SU-DHL-6 (cell line): Measurements from ENCODE around the gene GNAT3.

Source experiments
- H2AFZ ChIP-seq: fragments of 200-600 bp; sonication (generic); 2 replicates; pipeline ENCODE4 v1.6.1; 2014; ENCODE audit warnings: low read depth, mild to moderate bottlenecking, moderate library complexity, mixed read lengths, antibody characterized with exemption, low read length; ENCODE audit not compliant: severe bottlenecking
- H3F3A ChIP-seq: fragments of 200-600 bp; shearing (Covaris generic); 2 replicates; pipeline ENCODE4 v1.6.0; 2016; ENCODE audit warnings: antibody characterized with exemption, mild to moderate bottlenecking; ENCODE audit not compliant: insufficient read depth
- H3K27ac ChIP-seq: fragments of 200-600 bp; sonication (generic); 2 replicates; pipeline ENCODE4 v1.5.1; 2016; ENCODE audit warnings: low read depth, mild to moderate bottlenecking, low read length, moderate library complexity, mixed read lengths
- H3K27me3 ChIP-seq: fragments of 200-600 bp; sonication (generic), shearing (Covaris generic); 2 replicates; pipeline ENCODE4 v1.6.0; 2014; ENCODE audit warnings: mild to moderate bottlenecking, low read length
- H3K36me3 ChIP-seq: fragments of 200-600 bp; sonication (generic); 2 replicates; pipeline ENCODE4 v1.6.1; 2014; ENCODE audit warnings: mild to moderate bottlenecking, low read length, mixed read lengths
- H3K4me2 ChIP-seq: fragments of 300-600, 200-600 bp; shearing (Covaris generic), sonication (generic); 2 replicates; pipeline ENCODE4 v1.6.0; 2014; ENCODE audit warnings: low read length, low read depth, mild to moderate bottlenecking; ENCODE audit not compliant: poor library complexity, severe bottlenecking
- H3K4me3 ChIP-seq: fragments of 200-600 bp; sonication (generic); 2 replicates; pipeline ENCODE4 v1.5.1; 2014; ENCODE audit warnings: antibody characterized with exemption, low read length, mild to moderate bottlenecking, mixed read lengths; ENCODE audit not compliant: insufficient read depth, poor library complexity, severe bottlenecking
- H3K79me2 ChIP-seq: fragments of 200-600 bp; sonication (generic); 2 replicates; pipeline ENCODE4 v1.6.1; 2014; ENCODE audit warnings: mild to moderate bottlenecking, low read length, moderate library complexity; ENCODE audit not compliant: insufficient read depth
- H3K9ac ChIP-seq: fragments of 200-600 bp; sonication (generic); 2 replicates; pipeline ENCODE4 v1.7.0; 2014; ENCODE audit warnings: mild to moderate bottlenecking, low read length
- H3K9me2 ChIP-seq: fragments of 200-600 bp; sonication (generic); replicated peaks from 2 replicates; pipeline ENCODE4 v1.6.1; 2014; ENCODE audit warnings: low read length; ENCODE audit not compliant: insufficient read depth
- H3K9me3 ChIP-seq: fragments of 200-600 bp; sonication (generic); 2 replicates; pipeline ENCODE4 v1.6.1; 2014; ENCODE audit warnings: low read length, mixed read lengths; ENCODE audit not compliant: insufficient read depth
- H4K20me1 ChIP-seq: fragments of 200-600 bp; sonication (generic); 2 replicates; pipeline ENCODE4 v1.6.1; 2014; ENCODE audit warnings: low read depth, mild to moderate bottlenecking, antibody characterized with exemption, low read length, moderate library complexity, mixed read lengths
- EZH2phosphoT487 ChIP-seq: fragments of 200-600 bp; sonication (generic), shearing (Covaris generic); conservative IDR thresholded peaks from 2 replicates; pipeline ENCODE4 v1.6.1; 2018; ENCODE audit warnings: mild to moderate bottlenecking, antibody characterized with exemption, low read length, moderate library complexity, mixed read lengths
- TF ChIP-seq, protein P1 (sequence below): fragments of 200-600 bp; sonication (generic); IDR thresholded peaks from one replicate; pipeline ENCODE4 v1.5.1; 2017; ENCODE audit warnings: antibody characterized with exemption, mild to moderate bottlenecking, low read length, moderate library complexity; ENCODE audit not compliant: insufficient read depth, poor library complexity, severe bottlenecking

The GNAT3 gene

DNA sequence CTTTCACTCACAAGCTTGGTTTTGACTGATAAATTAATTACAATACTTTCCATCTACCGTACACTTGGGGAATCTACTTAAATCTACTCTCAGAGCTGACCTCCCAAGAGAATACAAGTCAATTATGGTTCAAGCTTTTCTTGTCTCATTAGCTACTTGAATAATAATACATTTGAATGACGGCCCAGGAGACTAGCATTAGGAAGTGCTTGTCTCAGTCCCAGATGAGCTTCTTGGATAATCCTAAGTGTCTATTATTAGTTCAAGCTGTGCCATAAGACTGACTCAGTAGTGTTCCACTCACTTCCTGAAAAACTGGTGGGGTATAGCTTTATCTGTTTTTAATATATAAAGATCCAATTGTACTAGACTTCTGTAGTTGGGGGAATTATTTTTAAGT, 100.2 kb downstream of the GNAT3 start:
- Histone ChIP-seq H3K27me3 (no peaks in the 10 kb centered on the region), H2AFZ (no peak overlapping the region), H3K9me3 (no peaks in the 10 kb centered on the region), H3K36me3 (no peaks in the 10 kb centered on the region), H3K9me2 (no peaks in the 10 kb centered on the region), H3K79me2 (no peaks in the 10 kb centered on the region), H3K4me3 (no peak overlapping the region), H3K9ac (no peak overlapping the region), H3F3A (no peaks in the 10 kb centered on the region), H3K4me2 (no peak overlapping the region), H4K20me1 (no peaks in the 10 kb centered on the region), H3K27ac (no peak overlapping the region)
- TF ChIP-seq, protein P1, sequence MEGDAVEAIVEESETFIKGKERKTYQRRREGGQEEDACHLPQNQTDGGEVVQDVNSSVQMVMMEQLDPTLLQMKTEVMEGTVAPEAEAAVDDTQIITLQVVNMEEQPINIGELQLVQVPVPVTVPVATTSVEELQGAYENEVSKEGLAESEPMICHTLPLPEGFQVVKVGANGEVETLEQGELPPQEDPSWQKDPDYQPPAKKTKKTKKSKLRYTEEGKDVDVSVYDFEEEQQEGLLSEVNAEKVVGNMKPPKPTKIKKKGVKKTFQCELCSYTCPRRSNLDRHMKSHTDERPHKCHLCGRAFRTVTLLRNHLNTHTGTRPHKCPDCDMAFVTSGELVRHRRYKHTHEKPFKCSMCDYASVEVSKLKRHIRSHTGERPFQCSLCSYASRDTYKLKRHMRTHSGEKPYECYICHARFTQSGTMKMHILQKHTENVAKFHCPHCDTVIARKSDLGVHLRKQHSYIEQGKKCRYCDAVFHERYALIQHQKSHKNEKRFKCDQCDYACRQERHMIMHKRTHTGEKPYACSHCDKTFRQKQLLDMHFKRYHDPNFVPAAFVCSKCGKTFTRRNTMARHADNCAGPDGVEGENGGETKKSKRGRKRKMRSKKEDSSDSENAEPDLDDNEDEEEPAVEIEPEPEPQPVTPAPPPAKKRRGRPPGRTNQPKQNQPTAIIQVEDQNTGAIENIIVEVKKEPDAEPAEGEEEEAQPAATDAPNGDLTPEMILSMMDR, result no peak
- no peak for TF ChIP-seq EZH2phosphoT487

DNA sequence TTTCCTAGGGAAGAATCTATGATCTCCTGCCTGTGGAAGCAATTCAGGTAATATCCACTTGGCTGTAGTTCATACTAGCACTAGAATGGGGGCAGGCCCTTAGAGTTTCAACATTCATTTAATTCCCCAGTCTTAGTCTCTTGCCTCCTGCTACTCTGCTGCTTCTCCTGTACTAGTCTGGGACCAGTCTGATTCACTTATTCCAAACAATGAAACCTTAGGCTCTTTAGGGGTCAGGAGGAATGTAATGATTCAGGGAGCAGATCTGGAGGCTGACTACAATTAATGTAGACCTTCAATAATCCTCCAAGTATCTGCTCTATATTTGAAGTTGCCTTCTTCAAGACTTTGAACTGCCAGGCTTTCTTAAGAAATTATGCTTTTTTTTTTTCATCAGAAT, 101.8 kb downstream of the GNAT3 start:
- Histone ChIP-seq H3K27ac (no peak overlapping the region), H3K9me3 (no peaks in the 10 kb centered on the region; the same call in 1 of the 2 replicates), H3K9ac (no peak overlapping the region), H2AFZ (no peak overlapping the region), H3K9me2 (no peaks in the 10 kb centered on the region), H3K27me3 (no peaks in the 10 kb centered on the region), H3F3A (no peaks in the 10 kb centered on the region), H3K4me2 (no peak overlapping the region), H3K36me3 (no peaks in the 10 kb centered on the region), H3K4me3 (no peak overlapping the region), H4K20me1 (no peaks in the 10 kb centered on the region), H3K79me2 (no peaks in the 10 kb centered on the region)
- TF ChIP-seq, protein P1, result no peak
- TF ChIP-seq EZH2phosphoT487, result no peak
